GM12873 (cell line): ENCODE measurements around the gene ASIC2.

Experiments
- CTCF ChIP-seq: IDR thresholded peaks from 2 replicates; pipeline ENCODE4 v1.5.1; 2012; ENCODE audit warnings: low read depth, mild to moderate bottlenecking, moderate library complexity, low read length, control low read depth; ENCODE audit not compliant: insufficient read depth; ENCODE audit errors: missing control alignments

The ASIC2 gene

GRCh38 chr17:33242375-33243124 is 50.5 kb downstream of the ASIC2 start:
- no peak for TF ChIP-seq CTCF

GRCh38 chr17:33241390-33241789 is 51.7 kb downstream of the ASIC2 start:
- TF ChIP-seq CTCF, result no peak

DNA sequence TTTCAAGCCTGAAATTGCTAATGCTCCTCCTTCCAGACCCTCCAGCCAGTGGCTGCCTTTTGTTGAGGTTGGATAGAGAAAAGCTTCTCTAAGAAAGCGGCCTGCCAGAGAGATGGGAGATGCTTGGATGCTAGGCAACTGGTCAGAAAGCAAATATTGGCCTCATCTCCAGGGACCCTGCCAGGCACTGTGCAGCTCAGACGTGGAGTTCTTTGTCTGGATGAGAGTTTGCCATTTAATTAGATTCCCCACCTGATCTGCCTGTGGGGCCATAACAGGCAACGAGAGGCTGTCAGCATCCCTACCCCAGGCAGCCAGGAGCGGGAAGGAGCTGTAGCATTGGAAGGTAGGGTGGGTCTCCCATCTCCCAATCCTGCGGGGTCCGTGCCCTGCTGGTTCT is 52.7 kb downstream of the ASIC2 start:
- no peak for TF ChIP-seq CTCF

DNA sequence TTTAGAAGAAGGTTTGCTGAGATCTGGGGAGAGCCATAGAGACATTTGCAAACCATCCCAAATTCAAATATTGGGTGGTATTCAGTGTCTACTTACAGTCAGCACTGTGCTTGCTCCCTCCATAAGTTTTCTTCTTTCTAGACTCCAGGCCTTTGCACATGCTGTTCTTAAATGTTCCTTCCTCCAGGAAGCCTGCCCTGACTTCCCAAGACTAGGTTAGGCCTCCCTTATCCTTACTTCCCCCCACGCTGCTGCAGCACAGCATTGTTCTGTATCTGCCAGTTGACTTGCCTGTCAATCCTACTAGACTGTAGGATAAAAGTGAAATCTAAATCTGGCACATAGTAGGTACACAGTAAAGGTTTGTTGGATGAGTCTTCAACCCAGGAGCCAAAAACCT is 53.4 kb downstream of the ASIC2 start:
- TF ChIP-seq CTCF, result no peak

GRCh38 chr17:33234930-33235685 is 58.0 kb downstream of the ASIC2 start:
- TF ChIP-seq CTCF, result no peak

GRCh38 chr17:33234233-33234632 is 58.9 kb downstream of the ASIC2 start:
- no peak for TF ChIP-seq CTCF

GRCh38 chr17:33233811-33234177 is 59.3 kb downstream of the ASIC2 start:
- no peak for TF ChIP-seq CTCF
